ENCODE results near the gene KRTAP2-1. TPM values are rescaled to one million over a fixed set of nuclear protein-coding genes. Genes with fewer than 3 reads are reported as not detected.

Gene KRTAP2-1
- total RNA-seq, 1 donor from 2014 or later = not detected

DNA sequence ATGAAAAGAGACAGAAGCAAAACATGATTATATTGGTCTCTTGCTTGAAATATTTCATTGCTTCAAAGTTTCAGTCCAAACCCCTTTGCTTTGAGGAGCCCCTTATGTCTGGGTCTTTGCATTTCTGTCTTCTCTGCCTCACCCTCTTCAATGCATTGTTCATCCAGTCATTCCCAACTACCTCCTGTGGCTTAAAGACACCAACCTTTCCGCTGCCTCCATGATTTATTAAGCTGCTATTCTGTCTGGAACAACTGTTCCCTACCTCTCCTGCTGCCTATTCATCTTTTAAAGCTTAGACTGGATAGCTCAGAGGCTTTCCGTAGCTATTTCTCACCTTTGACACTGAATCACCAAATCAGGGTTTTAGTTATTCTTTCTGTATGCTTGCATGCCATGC is 49.8 kb downstream of the KRTAP2-1 start:
- peaks cover 26% of the 10 kb centered on the region for H3K27me3 Mint-ChIP-seq (ENCODE audit: insufficient read depth)
- no peaks in the 10 kb centered on the region for H3K36me3 Mint-ChIP-seq (ENCODE audit: low read depth)
- H3K27ac Mint-ChIP-seq = no peak overlapping the region
- intact Hi-C loops (cut with micrococcal nuclease) = no loop called here
- no peak overlapping the region for H3K4me3 Mint-ChIP-seq
- H3K4me1 Mint-ChIP-seq (ENCODE audit: low read depth) = no peaks in the 10 kb centered on the region
- DNase-seq (ENCODE audit: low spot score) = no peak
- H3K9me3 Mint-ChIP-seq = no peaks in the 10 kb centered on the region

DNA sequence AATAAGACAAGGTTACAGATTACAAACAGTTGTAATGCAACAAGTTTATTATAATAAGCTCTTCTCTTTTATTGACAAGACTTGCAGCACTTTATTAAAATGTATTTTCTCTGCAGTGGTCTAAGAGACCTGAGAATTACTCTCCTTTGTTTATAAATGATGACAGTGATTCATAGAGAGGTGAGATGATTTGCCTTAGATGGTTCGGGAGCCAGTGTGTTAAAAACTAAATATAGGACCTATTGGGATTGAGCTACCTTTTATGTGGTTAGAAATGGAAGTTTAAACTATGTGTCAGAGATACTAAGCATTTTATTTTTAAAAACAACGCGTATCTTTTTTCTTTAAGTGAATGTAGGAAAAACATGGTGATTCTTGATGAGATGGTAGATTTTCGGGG is 50.3 kb downstream of the KRTAP2-1 start:
- no peak overlapping the region for H3K4me3 Mint-ChIP-seq
- intact Hi-C loops (cut with micrococcal nuclease) = no loop called here
- DNase-seq (ENCODE audit: low spot score) = no peak
- peaks cover 28% of the 10 kb centered on the region for H3K27me3 Mint-ChIP-seq (ENCODE audit: insufficient read depth)
- H3K27ac Mint-ChIP-seq = no peak overlapping the region
- no peaks in the 10 kb centered on the region for H3K4me1 Mint-ChIP-seq (ENCODE audit: low read depth)
- H3K36me3 Mint-ChIP-seq (ENCODE audit: low read depth) = no peaks in the 10 kb centered on the region
- H3K9me3 Mint-ChIP-seq = no peaks in the 10 kb centered on the region

Other genes starting within 250 kb of the KRTAP2-1 start
- not detected in 2 replicates for gene KRT28, start 247.4 kb downstream of the KRTAP2-1 start, total RNA-seq
- gene KRT10, start 224.7 kb downstream of the KRTAP2-1 start, total RNA-seq = 27.2 and 28.0 TPM in 2 replicates
- gene KRT12, start 180.1 kb downstream of the KRTAP2-1 start, total RNA-seq = not detected in 2 replicates
- not detected in 2 replicates for gene KRT20, start 162.1 kb downstream of the KRTAP2-1 start, total RNA-seq
- not detected in 2 replicates for gene KRT23, start 109.7 kb downstream of the KRTAP2-1 start, total RNA-seq
- not detected in 2 replicates for gene KRT39, start 80.4 kb downstream of the KRTAP2-1 start, total RNA-seq
- gene KRT40, start 63.0 kb downstream of the KRTAP2-1 start, total RNA-seq = not detected in 2 replicates
- not detected in 2 replicates for gene KRTAP3-3, start 53.2 kb downstream of the KRTAP2-1 start, total RNA-seq
- not detected in 2 replicates for gene KRTAP3-2, start 47.4 kb downstream of the KRTAP2-1 start, total RNA-seq
- not detected in 2 replicates for gene KRTAP3-1, start 38.2 kb downstream of the KRTAP2-1 start, total RNA-seq
- gene KRTAP1-5, start 20.1 kb downstream of the KRTAP2-1 start, total RNA-seq = not detected in 2 replicates
- not detected in 2 replicates for gene KRTAP1-4, start 17.1 kb downstream of the KRTAP2-1 start, total RNA-seq
- gene KRTAP1-3, start 12.4 kb downstream of the KRTAP2-1 start, total RNA-seq = not detected in 2 replicates
- gene KRTAP1-1, start 5.9 kb downstream of the KRTAP2-1 start, total RNA-seq = not detected in 2 replicates
- gene KRTAP2-2, start 7.9 kb upstream of the KRTAP2-1 start, total RNA-seq = not detected in 2 replicates
- gene KRTAP2-3, start 12.8 kb upstream of the KRTAP2-1 start, total RNA-seq = not detected in 2 replicates
- not detected in 2 replicates for gene KRTAP2-4, start 18.6 kb upstream of the KRTAP2-1 start, total RNA-seq
- gene KRTAP4-7, start 36.8 kb upstream of the KRTAP2-1 start, total RNA-seq = not detected in 2 replicates
- not detected in 2 replicates for gene KRTAP4-8, start 50.8 kb upstream of the KRTAP2-1 start, total RNA-seq
- gene KRTAP4-16, start 54.9 kb upstream of the KRTAP2-1 start, total RNA-seq = not detected in 2 replicates
- gene KRTAP4-9, start 58.1 kb upstream of the KRTAP2-1 start, total RNA-seq = not detected in 2 replicates
- gene KRTAP4-11, start 71.1 kb upstream of the KRTAP2-1 start, total RNA-seq = not detected in 2 replicates
- gene KRTAP4-12, start 76.9 kb upstream of the KRTAP2-1 start, total RNA-seq = not detected in 2 replicates
- gene KRTAP4-6, start 93.2 kb upstream of the KRTAP2-1 start, total RNA-seq = not detected in 2 replicates
- not detected in 2 replicates for gene KRTAP4-5, start 102.5 kb upstream of the KRTAP2-1 start, total RNA-seq
- gene KRTAP4-4, start 113.4 kb upstream of the KRTAP2-1 start, total RNA-seq = not detected in 2 replicates
- not detected in 2 replicates for gene KRTAP4-3, start 120.9 kb upstream of the KRTAP2-1 start, total RNA-seq
- not detected in 2 replicates for gene KRTAP4-2, start 130.9 kb upstream of the KRTAP2-1 start, total RNA-seq
- not detected in 2 replicates for gene KRTAP4-1, start 137.6 kb upstream of the KRTAP2-1 start, total RNA-seq
- gene KRTAP9-1, start 142.6 kb upstream of the KRTAP2-1 start, total RNA-seq = not detected in 2 replicates
- gene KRTAP9-2, start 179.3 kb upstream of the KRTAP2-1 start, total RNA-seq = not detected in 2 replicates
- gene KRTAP9-3, start 185.1 kb upstream of the KRTAP2-1 start, total RNA-seq = not detected in 2 replicates
- not detected in 2 replicates for gene KRTAP9-8, start 190.7 kb upstream of the KRTAP2-1 start, total RNA-seq
- gene KRTAP9-4, start 202.4 kb upstream of the KRTAP2-1 start, total RNA-seq = not detected in 2 replicates
- gene KRTAP9-9, start 208.1 kb upstream of the KRTAP2-1 start, total RNA-seq = not detected in 2 replicates
- not detected in 2 replicates for gene KRTAP9-6, start 218.1 kb upstream of the KRTAP2-1 start, total RNA-seq
- not detected in 2 replicates for gene KRTAP9-7, start 228.4 kb upstream of the KRTAP2-1 start, total RNA-seq